ENCODE measurements around the gene TRMT2A.

The TRMT2A gene

GRCh38 chr22:20131597-20131858 lies 14.5 kb upstream of the TRMT2A start, which contains the start of gene ZDHHC8:
ZDHHC8 (plus strand) TSS chr22:20131804; CDS start chr22:20131948, 144 bp downstream.
- TF ChIP-seq EZH2 (IDR thresholded peaks at IDR 0.05; ENCODE audit: borderline replicate concordance, low read length) (no peak), CTCF (IDR thresholded peaks at IDR 0.05; ENCODE audit: low read length) (no peak)
- H3K9me3 ChIP-seq (ENCODE audit: low read length), result no peaks in the 10 kb centered on the region
- peaks cover 25% of the 10 kb centered on the region for H3K4me1 ChIP-seq (ENCODE audit: insufficient read depth, low read length, severe bottlenecking)
- no peaks in the 10 kb centered on the region for H4K20me1 ChIP-seq (ENCODE audit: insufficient read depth, low read length)
- H3K9ac ChIP-seq (ENCODE audit: low read length), result peak within 1 kb of the TSS; percentile 61
- no peaks in the 10 kb centered on the region for H3K79me2 ChIP-seq (ENCODE audit: insufficient read depth, low read length)
- peak within 1 kb of the TSS; percentile 79 for H3K4me2 ChIP-seq (ENCODE audit: low read length)
- H3K9me2 ChIP-seq (ENCODE audit: low read depth, low read length), result no peaks in the 10 kb centered on the region
- H3K36me3 ChIP-seq (ENCODE audit: insufficient read depth, low read length), result peaks cover 20% of the 10 kb centered on the region
- no peak within 1 kb of the TSS for H2AFZ ChIP-seq (ENCODE audit: low read length)
- H3F3A ChIP-seq (ENCODE audit: insufficient read depth, low read length), result no peaks in the 10 kb centered on the region; the same call in 1 of the 2 replicates
- no peak within 1 kb of the TSS for H3K27ac ChIP-seq (ENCODE audit: low read depth, low read length, poor library complexity, severe bottlenecking)
- no peaks in the 10 kb centered on the region for H3K27me3 ChIP-seq (ENCODE audit: insufficient read depth, low read length)
- peak within 1 kb of the TSS; percentile 63 for H3K4me3 ChIP-seq (ENCODE audit: low read depth, low read length, poor library complexity, severe bottlenecking)

GRCh38 chr22:20130731-20131596 lies 13.9 kb upstream of the TRMT2A start:
- no peaks in the 10 kb centered on the region; the same call in 1 of the 2 replicates for H3F3A ChIP-seq (ENCODE audit: insufficient read depth, low read length)
- H3K4me3 ChIP-seq (ENCODE audit: low read depth, low read length, poor library complexity, severe bottlenecking), result peak overlapping the region; percentile 63
- no peaks in the 10 kb centered on the region for H3K79me2 ChIP-seq (ENCODE audit: insufficient read depth, low read length)
- no peak overlapping the region for H3K27ac ChIP-seq (ENCODE audit: low read depth, low read length, poor library complexity, severe bottlenecking)
- H3K4me2 ChIP-seq (ENCODE audit: low read length), result peak overlapping the region; percentile 79
- H3K9me3 ChIP-seq (ENCODE audit: low read length), result no peaks in the 10 kb centered on the region
- H2AFZ ChIP-seq (ENCODE audit: low read length), result no peak overlapping the region
- H3K4me1 ChIP-seq (ENCODE audit: insufficient read depth, low read length, severe bottlenecking), result peaks cover 19% of the 10 kb centered on the region
- TF ChIP-seq CTCF (IDR thresholded peaks at IDR 0.05; ENCODE audit: low read length) (no peak), EZH2 (IDR thresholded peaks at IDR 0.05; ENCODE audit: borderline replicate concordance, low read length) (no peak)
- H3K36me3 ChIP-seq (ENCODE audit: insufficient read depth, low read length), result peaks cover 26% of the 10 kb centered on the region
- no peaks in the 10 kb centered on the region for H4K20me1 ChIP-seq (ENCODE audit: insufficient read depth, low read length)
- peak overlapping the region; percentile 61 for H3K9ac ChIP-seq (ENCODE audit: low read length)
- H3K27me3 ChIP-seq (ENCODE audit: insufficient read depth, low read length), result no peaks in the 10 kb centered on the region
- H3K9me2 ChIP-seq (ENCODE audit: low read depth, low read length), result no peaks in the 10 kb centered on the region

- no peaks in the 10 kb centered on the region; the same call in 1 of the 2 replicates for H3F3A ChIP-seq (ENCODE audit: insufficient read depth, low read length)
- peaks cover 13% of the 10 kb centered on the region for H3K4me1 ChIP-seq (ENCODE audit: insufficient read depth, low read length, severe bottlenecking)
- H3K4me2 ChIP-seq (ENCODE audit: low read length), result peak overlapping the region; percentile 79
- H3K36me3 ChIP-seq (ENCODE audit: insufficient read depth, low read length), result peaks cover 32% of the 10 kb centered on the region
- H3K27ac ChIP-seq (ENCODE audit: low read depth, low read length, poor library complexity, severe bottlenecking), result no peak overlapping the region
- no peaks in the 10 kb centered on the region for H3K9me3 ChIP-seq (ENCODE audit: low read length)
- no peaks in the 10 kb centered on the region for H3K79me2 ChIP-seq (ENCODE audit: insufficient read depth, low read length)
- H3K9me2 ChIP-seq (ENCODE audit: low read depth, low read length), result no peaks in the 10 kb centered on the region
- H3K9ac ChIP-seq (ENCODE audit: low read length), result no peak overlapping the region; the same call in 1 of the 2 replicates
- H3K27me3 ChIP-seq (ENCODE audit: insufficient read depth, low read length), result no peaks in the 10 kb centered on the region
- H2AFZ ChIP-seq (ENCODE audit: low read length), result no peak overlapping the region
- TF ChIP-seq EZH2 (IDR thresholded peaks at IDR 0.05; ENCODE audit: borderline replicate concordance, low read length), result no peak
- no peak; the same call in 1 of the 2 replicates for TF ChIP-seq CTCF (IDR thresholded peaks at IDR 0.05; ENCODE audit: low read length)
- H3K4me3 ChIP-seq (ENCODE audit: low read depth, low read length, poor library complexity, severe bottlenecking), result no peak overlapping the region
- no peaks in the 10 kb centered on the region for H4K20me1 ChIP-seq (ENCODE audit: insufficient read depth, low read length)
These were observed 13.3 kb upstream of the TRMT2A start for GRCh38 chr22:20130319-20130718.

Measured in OCI-LY1 (cell line).